HG03045 (cell line): ENCODE measurements around the gene KCNB1.
"Not testable (repeated sequence)": the region's sequence is repeated elsewhere in the genome, so short reads cannot be mapped to it uniquely, and the experiment has no call there.

Source experiments
- ATAC-seq: cut with Tn5 transposase; IDR thresholded peaks from one replicate; pipeline ENCODE4 v1.9.1; 2021; ENCODE audit warnings: mild to moderate bottlenecking, moderate library complexity; ENCODE audit not compliant: unreplicated experiment

KCNB1 gene

DNA sequence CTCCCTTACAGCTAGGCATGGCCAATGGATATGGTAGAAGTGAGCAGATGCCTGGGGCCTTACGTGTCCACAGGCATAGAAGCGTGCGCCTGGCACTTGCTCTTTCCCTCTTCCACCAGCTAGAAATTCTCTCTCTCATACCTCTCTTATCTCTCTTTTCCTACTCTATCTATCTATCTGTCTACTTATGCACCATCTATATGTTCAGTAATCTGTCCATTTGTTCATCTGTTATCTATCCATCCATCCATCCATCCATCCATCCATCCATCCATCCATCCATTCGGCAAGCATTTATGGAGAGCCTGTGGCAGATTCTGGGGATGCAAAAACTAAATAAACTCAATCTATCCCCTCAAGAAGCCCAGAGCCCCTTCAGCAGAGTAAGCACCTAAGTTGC lies 70.2 kb downstream of the KCNB1 start:
- no peak for ATAC-seq

DNA sequence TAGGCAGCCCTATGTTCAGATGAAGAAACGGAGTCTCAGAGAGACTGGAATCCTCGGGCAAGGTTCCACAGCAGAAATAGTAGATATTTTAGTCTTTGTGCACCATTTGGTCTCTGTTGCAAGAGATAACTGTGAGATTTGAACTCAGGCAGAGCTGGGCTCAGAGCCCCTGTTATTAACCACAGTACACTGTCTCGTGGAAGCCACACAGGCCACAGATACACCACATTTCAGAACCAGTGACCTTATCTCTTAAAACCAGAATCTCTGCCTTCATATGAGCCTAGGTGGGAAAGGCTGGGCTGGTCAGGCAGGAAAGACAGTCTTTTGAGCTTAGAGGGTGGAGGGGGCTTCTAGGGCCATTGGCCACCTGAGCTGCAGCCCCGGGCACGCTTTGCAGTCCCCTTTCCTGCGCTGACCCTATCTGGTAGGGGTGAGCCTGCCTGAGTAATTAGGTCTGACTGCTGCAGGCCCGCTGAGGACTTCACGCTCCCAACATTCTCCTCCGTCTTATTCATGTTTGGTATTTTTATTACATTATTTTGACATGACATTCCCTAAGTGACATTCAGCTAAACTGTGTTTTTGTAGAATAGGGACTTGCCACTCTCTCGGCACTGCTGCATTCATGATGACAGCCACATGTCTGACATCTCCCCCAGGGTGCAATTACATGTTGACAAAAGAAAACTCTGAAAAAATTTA lies 71.1 kb downstream of the KCNB1 start:
- ATAC-seq = no peak

DNA sequence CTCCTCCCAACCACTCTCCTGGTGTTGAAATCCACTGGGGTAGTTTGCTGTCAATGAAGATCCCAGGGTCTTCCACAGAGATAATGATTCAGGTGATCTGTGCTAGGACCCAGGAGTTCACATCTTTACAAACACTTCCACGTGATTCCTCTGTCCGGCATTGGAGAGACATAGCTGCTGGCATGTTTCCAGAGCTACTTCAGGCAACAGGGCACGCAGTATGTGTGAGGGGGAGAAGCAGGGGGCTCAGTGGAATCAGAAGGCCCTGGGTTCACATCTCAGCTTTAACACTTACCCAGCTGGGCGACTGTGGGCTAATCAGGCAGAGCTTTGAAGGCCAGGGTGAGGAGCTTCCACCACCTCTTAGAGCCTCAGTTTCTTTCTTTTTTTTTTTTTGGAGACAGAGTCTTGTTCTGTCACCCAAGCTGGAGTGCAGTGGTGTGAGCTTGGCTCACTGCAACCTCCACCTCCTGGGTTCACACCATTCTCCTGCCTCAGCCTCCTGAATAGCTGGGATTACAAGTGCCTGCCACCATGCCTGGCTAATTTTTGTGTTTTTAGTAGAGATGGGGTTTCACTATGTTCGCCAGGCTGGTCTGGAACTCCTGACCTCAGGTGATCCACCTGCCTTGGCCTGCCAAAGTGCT lies 72.4 kb downstream of the KCNB1 start:
- not testable (repeated sequence) for ATAC-seq

DNA sequence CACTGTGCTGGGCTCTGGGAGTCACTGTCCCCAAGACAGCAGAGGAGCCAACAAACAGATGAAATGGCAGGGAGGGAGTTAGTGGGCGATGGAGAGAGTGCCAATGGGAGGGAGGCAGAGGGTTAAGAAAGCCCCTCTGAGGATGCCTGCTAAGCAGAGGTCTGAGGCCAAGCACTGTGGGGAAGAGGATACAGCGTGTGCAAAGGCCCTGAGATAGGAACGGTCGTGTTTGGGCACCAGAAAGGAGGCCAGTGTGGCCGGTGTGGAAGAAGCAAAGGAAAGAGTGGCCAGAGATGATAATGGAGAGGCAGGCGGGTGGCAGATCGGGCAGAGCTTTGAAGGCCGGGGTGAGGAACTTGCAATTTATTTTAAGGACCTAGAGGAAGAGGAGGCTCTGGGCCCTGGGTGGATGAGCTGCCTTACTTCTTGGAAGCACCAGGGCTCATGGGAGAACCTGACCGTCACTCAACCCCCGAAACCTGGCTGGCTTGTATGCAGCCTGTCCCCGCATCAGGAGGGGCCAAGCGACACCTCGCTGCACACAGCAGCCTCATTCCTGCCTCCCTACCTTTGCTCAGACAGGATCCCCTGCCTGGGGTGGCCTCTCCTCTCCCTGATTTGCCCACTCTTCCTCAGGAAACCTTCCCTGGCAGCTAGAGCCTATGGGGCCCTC lies 73.0 kb downstream of the KCNB1 start:
- ATAC-seq = no peak

DNA sequence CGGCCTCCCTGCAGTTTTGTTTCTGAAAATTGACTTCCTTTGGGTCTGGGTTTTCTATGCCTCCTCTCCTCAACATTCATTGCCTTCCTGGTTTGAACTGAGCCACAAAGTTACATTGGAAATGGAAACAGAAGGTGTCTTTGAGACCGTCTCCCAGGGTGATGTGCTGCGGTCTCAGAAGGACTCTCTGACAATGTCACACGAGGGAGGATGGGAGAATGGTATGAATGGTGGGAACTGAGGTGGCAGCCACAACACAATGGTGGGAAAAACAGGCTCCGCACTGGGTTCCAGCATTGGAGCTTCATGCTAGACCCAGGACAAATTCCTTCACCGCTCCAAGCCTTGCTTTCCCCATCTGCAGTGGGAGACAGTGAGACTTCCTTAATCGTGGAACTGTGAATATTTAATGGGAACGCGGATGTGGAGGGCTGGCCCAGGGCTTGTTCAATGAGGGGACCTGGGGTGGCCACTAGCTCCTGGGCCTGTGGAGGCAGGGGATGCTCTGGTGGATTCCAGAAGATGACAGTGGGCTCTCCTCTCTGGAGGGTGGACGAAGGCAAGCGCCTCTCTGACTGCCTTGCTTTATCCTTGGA lies 73.9 kb downstream of the KCNB1 start:
- ATAC-seq = no peak

DNA sequence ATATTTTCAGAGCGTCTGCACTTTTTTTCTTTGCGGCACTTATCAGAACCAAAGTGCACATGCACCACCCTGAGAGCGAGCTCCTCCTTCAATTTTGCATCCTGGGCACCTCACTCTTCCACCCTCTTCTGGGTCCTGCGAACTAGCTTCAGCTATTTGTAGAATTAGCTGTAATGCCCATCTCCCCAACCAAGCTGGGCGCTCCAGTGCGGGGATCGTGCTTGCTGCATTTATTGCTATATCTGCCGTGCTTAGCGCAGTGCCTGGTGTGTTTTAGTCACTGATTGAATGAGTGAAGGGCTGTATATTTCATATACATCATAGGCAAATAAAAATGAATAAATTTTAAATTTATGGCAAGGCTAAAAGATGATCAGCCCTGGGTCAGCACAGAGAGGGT lies 75.8 kb downstream of the KCNB1 start:
- no peak for ATAC-seq

DNA sequence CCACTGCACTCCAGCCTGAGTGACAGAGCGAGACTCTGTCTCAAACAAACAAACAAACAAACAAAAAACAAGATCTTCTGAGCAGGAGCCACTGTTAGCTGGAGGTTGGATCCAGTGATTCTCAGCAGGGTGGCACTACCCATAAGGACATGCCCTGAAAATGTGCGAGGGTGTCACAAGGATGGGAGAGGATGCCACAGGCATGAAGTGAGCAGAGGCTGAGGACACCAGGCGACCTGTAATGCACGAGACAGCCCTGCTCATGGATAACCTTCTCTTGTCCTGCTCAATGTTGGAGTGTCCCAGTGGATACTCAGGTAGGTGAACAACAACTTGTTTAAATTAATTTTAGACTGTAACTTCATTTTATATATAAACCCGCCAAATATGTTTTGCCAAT lies 76.8 kb downstream of the KCNB1 start:
- ATAC-seq = no peak

DNA sequence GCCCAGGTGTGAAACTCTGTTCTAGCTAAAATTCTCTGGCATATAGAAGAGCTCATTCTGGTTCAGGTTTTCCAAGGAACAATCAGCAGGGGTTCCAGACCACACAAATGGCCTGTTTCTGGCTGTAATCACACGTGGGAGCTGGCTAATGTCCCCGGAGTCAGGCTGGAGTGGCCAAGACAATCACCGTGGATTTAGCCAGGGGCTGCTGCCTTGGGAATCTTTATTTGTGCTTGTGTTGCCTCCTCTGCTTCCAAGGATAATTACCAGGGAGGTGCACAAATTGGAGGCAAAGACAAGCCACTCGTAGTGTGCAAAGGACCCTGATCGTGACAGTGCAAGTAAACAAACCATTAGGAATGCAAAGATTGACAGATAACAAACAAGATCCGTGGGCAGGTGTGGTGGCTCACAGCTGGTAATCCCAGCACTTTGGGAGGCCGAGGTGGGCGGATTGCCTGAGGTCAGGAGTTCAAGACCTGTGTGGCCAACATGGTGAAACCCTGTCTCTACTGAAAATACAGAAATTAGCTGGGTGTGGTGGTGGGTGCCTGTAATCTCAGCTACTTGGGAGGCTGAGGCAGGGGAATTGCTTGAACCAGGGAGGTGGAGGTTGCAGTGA lies 77.3 kb downstream of the KCNB1 start:
- ATAC-seq = no peak

DNA sequence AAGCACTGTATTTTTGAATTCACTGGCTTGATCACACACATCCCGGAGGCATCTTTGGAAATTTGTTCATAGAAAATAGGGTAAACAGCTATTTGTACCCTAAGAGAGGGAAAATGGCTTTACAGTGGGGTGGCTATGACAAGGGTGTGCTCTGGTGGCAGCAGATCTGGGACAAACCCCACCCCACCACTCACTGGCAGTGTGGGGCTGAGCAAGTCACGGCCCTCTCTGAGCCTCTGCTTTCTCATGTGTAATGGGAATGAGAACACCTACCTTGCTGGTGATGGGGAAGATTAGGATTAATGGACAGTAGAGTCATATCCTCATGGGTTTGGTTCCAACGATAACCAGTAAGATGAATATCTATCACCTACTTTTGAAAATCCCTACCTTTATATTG lies 78.0 kb downstream of the KCNB1 start:
- no peak for ATAC-seq

DNA sequence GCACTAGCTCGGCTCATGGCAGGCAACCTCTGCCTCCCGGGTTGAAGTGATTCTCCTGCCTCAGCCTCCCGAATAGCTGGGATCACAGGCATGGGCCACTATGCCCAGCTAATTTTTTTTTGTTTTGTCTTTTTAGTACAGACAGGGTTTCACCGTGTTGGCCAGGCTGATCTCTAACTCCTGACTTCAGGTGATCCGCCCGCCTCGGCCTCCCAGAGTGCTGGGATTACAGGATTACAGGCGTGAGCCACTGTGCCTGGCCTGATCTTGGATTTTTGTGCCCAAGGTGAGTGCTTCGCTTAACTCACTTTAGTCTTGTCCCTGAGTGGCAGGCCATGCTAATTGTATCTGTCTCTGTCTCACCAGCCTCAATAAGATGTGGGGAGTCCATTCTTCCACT lies 78.6 kb downstream of the KCNB1 start:
- ATAC-seq = no peak

DNA sequence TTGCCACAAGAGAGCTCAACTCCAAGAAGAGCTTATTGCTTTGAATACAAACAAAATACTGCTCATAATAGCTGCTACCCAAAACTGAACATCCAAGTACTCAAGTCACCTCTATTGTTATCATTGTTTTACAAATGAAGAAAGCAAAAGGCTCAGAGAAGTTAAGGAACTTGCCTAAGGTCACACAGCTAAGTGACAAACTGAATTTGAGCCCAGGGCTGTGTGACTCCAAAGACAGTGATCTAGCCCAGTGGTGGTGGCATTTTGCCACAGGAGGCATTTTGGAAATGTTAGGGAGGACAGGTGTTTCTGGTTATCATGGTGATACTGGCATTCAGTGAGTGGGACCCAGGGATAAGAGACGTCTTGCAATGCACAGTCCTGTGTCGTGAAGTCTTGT lies 79.5 kb downstream of the KCNB1 start:
- no peak for ATAC-seq

DNA sequence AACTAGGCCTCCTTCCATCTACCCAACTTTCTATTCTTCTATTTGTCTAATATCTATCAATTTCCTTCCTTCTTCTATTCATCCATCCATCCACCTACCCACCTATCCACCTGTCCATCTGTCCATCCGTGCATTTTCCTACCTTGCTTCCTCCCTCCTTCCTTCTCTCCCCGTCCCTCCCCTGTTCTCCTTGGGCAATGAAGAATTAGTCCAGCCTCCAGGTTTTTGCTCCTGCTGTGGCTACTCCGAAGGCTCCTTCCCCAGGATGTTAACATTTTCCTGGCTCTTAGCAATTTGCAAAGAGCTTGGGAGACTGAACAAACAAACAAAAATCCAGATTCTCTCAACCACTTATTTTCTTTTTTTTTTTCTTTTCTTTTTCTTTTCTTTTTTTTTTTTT lies 81.6 kb downstream of the KCNB1 start:
- no peak for ATAC-seq

DNA sequence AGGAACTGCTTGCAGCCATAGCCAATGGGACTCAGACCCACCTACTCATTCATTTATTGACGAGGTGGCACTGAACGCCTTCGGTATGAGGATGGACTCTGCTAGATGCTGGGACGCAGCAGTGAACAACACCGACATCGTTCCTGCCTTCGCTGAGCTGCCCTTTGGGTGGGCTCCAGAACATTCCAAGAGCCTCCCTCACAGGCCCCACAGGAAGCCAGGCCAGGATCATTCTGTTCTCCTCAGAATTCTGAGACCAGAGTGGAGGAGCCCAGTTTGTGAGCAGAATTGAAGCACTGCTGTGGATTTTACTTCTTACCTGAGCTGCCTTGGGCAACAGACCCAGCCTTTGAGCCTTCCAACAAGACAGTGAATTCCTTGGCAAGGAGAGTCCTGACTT lies 82.1 kb downstream of the KCNB1 start:
- ATAC-seq = no peak

DNA sequence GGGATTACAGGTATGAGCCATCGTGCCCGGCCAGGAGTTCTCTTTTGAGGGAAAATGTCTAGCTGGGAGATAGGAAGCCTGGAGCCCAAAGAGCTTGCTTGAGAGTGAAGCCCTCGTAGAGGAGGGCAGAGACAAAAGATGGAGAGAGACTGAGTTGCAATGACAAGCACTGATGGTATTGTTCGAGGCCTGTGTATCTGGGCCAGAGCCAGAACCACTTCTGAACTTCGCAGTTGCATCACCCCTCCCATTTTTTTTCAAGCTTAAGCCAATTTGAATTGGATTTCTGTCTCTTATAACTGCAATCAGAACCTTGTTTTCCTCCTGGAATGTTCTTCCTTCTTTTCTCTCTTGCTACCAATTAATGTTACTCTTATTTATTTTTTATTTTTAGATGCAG lies 83.1 kb downstream of the KCNB1 start:
- no peak for ATAC-seq

DNA sequence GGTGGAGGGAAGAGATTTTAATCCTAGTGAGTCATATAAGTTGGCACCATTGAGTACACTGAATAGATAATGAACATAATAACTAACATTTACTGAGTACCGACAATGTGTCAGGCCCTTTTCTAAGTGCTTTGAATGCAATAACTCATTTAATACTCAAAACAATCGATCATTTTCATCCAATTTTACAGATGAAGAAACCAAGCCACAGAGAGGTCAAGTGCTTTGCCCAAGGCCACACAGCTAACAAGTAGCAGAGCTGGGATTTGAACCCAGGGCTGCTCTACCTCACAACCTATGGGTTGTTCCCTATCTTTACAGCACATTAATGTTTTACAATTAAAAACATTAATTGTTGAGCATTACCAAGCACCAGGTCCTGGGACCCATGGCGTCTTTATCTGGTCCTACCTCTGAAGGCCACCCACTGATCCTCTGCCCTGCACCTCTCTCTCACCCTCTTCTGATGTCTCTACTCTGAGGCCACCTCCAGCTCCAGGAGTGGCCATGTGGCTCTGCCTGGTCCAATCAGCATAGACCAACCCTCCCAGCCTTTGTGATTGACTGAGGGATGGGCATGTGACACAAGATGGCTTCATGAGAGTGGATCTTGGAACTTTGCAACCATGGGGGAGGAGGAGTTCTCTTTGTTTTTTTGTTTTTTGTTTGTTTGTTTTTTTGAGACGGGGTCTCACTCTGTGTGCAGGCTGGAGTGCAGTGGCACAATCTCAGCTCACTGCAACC lies 83.9 kb downstream of the KCNB1 start:
- ATAC-seq = no peak

DNA sequence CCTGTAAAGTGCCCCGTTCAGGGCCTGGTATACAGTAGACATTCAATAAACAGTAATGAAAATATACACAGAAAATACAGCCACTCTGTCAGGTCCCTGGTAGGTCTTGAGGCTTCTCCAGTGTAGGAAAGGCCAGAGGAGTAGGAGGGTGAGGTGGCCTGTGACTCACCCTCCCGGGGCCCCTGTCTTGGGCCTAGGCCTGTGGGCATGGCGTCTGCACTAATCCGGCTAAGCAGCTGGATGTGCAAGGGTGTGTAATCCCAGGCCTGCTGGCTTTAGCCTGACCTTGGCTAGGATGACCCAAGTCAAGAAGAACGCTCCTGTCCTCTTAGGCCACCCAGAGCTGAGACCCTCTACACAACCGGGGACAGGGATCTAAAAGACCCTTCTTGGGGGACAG lies 84.9 kb downstream of the KCNB1 start:
- ATAC-seq = no peak

DNA sequence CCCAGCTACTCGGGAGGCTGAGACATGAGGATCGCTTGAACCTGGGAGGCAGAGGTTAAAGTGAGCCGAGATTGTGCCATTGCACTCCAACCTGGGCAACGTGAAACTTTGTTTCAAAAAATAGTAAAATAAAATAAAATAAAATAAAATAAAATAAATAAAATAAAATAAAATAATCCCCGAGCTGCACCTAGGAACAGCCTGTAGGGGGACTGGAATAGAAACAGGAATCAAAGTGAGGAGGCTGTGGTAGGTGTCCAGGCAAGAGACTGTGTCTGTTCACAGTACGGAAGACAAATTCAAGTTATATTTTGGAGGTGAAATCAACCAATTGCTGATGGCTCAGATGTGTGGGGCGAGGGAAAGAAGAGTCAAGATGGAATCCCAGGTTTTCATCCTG lies 86.2 kb downstream of the KCNB1 start:
- no peak for ATAC-seq

DNA sequence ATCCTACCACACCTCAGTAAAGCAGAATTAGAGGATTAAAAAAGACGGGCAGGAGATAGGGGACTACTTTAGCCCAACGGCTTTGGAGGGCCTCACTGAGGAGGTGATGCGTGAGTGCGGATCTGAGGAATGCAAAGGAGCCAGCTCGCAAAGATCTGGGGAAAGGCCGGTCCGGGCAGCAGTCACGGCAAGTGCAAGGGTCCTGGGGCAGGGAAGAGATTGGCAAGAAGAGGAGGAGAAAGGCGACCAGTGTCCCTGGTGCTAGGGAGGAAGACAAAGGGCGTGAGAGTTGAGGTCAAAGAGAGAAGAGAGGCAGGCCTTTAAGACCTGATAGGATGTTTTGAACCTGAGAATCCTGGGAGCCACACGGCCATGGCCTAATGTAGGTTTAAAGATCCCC lies 86.8 kb downstream of the KCNB1 start:
- no peak for ATAC-seq

DNA sequence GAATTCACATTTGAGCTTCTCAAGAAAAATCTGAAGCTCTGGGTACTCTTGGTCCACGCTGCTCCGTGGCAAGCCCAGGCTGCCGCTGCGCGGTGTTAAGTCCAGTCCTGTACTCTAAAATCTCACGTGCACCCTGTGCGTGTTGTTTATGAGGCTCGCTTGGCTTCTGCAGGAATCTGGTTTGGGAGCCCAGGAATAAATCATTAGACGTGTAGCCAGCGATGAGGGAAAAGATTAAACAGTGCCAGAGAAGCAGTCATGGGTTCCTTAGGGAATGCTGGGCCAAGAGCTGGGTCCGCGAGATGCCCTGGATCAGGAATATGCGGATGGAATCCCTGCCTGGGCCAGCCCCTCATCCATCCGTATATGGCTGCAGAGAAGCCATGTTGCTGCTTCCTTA lies 87.3 kb downstream of the KCNB1 start:
- no peak for ATAC-seq

DNA sequence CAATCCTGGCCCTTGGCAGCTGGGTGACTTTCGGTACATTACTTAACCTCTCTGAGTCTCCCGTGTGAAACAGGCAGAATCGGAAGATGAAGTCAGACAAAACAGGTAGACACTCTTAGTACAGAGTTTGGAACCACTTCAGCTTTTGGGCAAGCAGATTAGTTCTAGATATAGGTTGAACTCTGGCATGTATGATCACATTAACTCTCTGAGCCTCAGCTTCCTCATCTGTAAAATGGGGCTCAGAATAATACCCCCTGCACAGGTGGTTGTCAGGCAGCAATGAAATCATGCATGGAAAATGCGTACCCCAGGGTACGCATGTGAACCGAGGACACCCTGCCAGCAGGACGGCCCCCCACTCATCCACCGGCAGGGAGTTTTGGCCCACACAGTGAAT lies 87.7 kb downstream of the KCNB1 start:
- no peak for ATAC-seq

DNA sequence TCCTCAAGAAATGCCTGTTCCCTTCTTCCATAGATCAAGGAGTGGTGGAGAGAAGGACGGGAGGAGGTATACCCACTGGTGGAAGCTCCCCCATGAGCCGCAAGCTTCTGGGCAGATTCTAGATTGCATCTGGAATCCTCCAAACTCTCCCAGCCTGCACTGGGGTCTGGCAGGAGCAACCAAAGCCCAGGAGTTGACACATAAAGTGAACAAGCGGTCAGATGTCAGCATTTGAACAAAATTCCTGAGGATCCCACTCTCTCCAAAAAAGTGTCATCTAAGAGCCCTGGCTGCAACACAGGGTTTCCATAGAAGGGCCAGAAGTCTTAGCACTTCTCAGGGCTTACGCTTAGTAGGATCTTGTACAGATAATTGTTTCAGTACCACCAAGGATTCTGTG lies 88.2 kb downstream of the KCNB1 start:
- ATAC-seq = no peak
